ENCODE results near the gene AGPS.

Gene AGPS

DNA sequence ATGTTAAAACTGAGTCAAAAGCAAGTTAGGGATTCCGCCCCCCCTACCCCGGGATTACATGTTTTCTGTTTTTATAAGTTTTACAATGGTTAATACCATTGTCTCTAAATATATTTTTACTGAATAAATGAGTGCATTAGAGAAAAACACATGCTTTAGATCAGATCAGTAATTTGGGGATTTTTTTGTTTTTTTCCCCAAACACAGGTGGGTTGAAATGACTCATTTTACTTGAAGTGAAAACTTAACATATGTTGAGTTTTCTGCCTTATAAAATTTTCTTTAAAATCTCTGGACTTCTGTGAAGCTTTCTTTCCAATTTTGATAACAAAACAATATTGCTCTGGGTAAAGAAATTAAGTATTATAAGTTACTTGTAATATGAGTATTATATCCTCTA, 114.4 kb downstream of the AGPS start:
- no peak overlapping the region for H3K4me3 ChIP-seq (ENCODE audit: insufficient read depth, low read depth, low read length, poor library complexity, severe bottlenecking)
- H3K4me1 ChIP-seq (ENCODE audit: control insufficient read depth, insufficient read depth, low read length, poor library complexity, severe bottlenecking), result no peaks in the 10 kb centered on the region
- no peaks in the 10 kb centered on the region for H3K27me3 ChIP-seq (replicated peaks; ENCODE audit: control insufficient read depth, insufficient read depth, low read length, poor library complexity, severe bottlenecking)
- no peaks in the 10 kb centered on the region for H3K9me3 ChIP-seq (ENCODE audit: control insufficient read depth, low read length)
- no peak overlapping the region for H3K27ac ChIP-seq (ENCODE audit: insufficient read depth, low read length, poor library complexity, severe bottlenecking)
- no peak for DNase-seq
- H3K36me3 ChIP-seq (ENCODE audit: control insufficient read depth, insufficient read depth, low read length), result peaks cover 3% of the 10 kb centered on the region

DNA sequence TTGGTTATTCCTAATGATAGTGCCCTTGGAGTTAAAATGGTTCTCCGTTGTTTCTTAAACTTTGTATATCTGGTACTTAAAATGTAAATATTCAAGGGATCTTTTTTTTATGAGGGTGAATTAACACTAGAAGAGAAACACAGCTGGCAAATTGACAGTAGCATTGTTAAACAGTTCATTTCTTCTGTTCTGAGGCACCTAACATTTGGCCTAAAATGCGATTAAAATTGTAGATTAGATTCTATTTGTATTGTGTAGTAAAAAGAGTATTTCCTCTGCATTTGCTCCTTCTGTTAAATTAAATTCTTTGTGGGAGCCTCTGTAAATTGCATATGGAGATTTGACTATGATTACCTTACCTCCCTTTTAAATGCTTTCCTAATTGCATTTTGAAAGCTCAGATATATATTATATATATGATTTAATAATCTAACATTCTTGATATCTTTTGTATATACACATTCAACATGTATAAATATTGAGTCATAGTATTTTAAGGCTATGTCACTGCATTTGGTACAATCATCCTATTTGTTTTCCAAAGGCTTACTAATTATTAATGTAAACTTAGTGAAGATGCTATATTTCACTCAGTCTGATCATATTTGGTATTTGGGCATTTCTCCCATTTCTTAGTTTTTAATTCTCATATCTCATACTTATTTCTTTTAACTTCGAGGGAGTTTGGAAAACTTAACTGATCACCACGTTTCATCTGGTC, 124.4 kb downstream of the AGPS start:
- no peaks in the 10 kb centered on the region for H3K9me3 ChIP-seq (ENCODE audit: control insufficient read depth, low read length)
- DNase-seq, result no peak
- no peak overlapping the region for H3K27ac ChIP-seq (ENCODE audit: insufficient read depth, low read length, poor library complexity, severe bottlenecking)
- H3K4me3 ChIP-seq (ENCODE audit: insufficient read depth, low read depth, low read length, poor library complexity, severe bottlenecking), result no peak overlapping the region
- no peaks in the 10 kb centered on the region for H3K27me3 ChIP-seq (replicated peaks; ENCODE audit: control insufficient read depth, insufficient read depth, low read length, poor library complexity, severe bottlenecking)
- H3K36me3 ChIP-seq (ENCODE audit: control insufficient read depth, insufficient read depth, low read length), result peaks cover 12% of the 10 kb centered on the region
- H3K4me1 ChIP-seq (ENCODE audit: control insufficient read depth, insufficient read depth, low read length, poor library complexity, severe bottlenecking), result no peaks in the 10 kb centered on the region

DNA sequence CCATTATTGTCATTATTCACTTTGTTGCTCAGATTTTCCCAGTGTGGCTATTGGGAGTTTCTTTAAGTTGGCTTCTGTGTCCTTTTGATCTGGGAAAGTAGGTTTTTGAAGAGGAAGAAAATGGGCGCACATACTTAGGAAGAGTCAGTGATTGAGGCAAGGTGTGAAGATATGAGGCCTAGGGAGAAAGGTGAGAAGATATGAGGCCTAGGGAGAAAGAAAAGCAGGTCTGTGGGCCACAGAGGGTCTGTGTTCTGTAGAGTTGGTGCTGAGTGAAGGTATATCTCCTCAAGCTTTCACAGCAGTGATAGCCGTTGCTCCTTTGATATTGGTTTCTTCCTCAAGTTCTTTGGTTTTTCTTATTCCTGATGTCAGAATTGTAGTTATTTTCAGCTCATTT, 126.2 kb downstream of the AGPS start:
- Histone ChIP-seq H3K27me3 (replicated peaks; ENCODE audit: control insufficient read depth, insufficient read depth, low read length, poor library complexity, severe bottlenecking) (no peaks in the 10 kb centered on the region), H3K27ac (ENCODE audit: insufficient read depth, low read length, poor library complexity, severe bottlenecking) (no peak overlapping the region), H3K9me3 (ENCODE audit: control insufficient read depth, low read length) (no peaks in the 10 kb centered on the region), H3K4me1 (ENCODE audit: control insufficient read depth, insufficient read depth, low read length, poor library complexity, severe bottlenecking) (no peaks in the 10 kb centered on the region), H3K36me3 (ENCODE audit: control insufficient read depth, insufficient read depth, low read length) (peaks cover 22% of the 10 kb centered on the region), H3K4me3 (ENCODE audit: insufficient read depth, low read depth, low read length, poor library complexity, severe bottlenecking) (no peak overlapping the region)
- DNase-seq, result no peak

DNA sequence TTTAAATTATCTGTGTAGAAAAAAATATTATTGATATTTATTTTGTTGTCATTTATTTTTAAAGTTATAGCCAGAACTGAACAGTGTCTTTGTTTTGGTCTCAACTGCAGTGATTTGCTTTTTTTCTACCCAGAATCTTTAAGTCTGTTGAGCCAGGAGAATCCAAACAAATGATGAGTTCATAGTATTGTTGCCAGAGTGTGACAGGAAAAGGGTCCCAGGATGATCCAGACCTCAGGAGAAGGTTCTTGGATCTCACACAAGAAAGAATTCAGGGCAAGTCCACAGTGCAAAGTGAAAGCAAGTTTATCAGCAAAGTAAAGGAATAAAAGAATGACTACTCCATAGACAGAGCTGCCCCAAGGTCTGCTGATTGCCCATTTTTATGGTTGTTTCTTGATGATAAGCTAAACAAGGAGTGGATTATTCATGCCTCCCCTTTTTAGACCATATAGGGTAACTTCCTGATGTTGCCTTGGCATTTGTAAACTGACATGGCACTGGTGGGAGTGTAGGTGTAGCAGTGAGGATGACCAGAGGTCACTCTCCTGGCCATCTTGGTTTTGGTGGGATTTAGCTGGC, 127.1 kb downstream of the AGPS start:
- Histone ChIP-seq H3K27me3 (replicated peaks; ENCODE audit: control insufficient read depth, insufficient read depth, low read length, poor library complexity, severe bottlenecking) (no peaks in the 10 kb centered on the region), H3K27ac (ENCODE audit: insufficient read depth, low read length, poor library complexity, severe bottlenecking) (no peak overlapping the region), H3K4me1 (ENCODE audit: control insufficient read depth, insufficient read depth, low read length, poor library complexity, severe bottlenecking) (no peaks in the 10 kb centered on the region), H3K4me3 (ENCODE audit: insufficient read depth, low read depth, low read length, poor library complexity, severe bottlenecking) (no peak overlapping the region), H3K36me3 (ENCODE audit: control insufficient read depth, insufficient read depth, low read length) (peaks cover 19% of the 10 kb centered on the region), H3K9me3 (ENCODE audit: control insufficient read depth, low read length) (no peaks in the 10 kb centered on the region)
- DNase-seq, result no peak

DNA sequence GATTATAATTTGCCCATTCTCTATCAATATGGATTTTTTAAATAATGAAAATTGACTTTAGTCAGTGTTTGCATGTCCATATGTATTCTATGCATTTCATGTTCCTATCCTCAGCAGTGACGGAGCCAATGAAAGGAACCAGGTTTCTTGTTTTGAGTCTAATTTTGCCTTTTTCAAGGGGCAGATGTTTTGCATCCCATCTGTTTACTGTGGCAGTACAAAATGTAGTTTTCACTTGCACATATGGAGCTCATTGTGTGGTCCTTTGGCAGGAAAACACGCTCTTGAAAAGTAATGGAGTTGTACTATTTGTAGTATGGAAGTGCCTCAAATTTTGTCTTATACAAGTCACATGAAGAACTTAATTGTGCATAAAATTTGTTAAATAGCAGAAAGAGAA, 127.8 kb downstream of the AGPS start:
- DNase-seq, result no peak
- H3K27ac ChIP-seq (ENCODE audit: insufficient read depth, low read length, poor library complexity, severe bottlenecking), result no peak overlapping the region

DNA sequence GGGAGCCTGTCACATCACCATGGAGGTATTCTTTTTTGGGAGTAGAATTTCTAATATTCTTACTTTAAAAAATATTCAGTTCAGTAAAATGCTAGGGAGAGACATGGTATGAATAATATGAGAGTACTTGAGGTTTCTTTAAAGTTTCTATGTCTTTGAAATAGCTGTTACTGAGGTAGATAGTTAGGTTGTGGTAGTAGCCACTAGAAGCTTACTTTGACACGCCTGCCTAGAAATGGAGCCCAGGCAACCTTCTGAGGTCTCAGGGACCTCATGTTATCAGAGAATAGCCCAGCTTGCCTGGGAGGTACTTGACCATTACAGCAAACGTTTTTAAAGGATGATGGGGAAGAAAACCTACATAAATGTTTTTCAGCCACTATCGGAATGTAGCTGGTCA, 131.2 kb downstream of the AGPS start:
- no peak for DNase-seq
- Histone ChIP-seq H3K9me3 (ENCODE audit: control insufficient read depth, low read length) (no peaks in the 10 kb centered on the region), H3K27ac (ENCODE audit: insufficient read depth, low read length, poor library complexity, severe bottlenecking) (no peak overlapping the region), H3K4me1 (ENCODE audit: control insufficient read depth, insufficient read depth, low read length, poor library complexity, severe bottlenecking) (no peaks in the 10 kb centered on the region), H3K27me3 (replicated peaks; ENCODE audit: control insufficient read depth, insufficient read depth, low read length, poor library complexity, severe bottlenecking) (no peaks in the 10 kb centered on the region), H3K4me3 (ENCODE audit: insufficient read depth, low read depth, low read length, poor library complexity, severe bottlenecking) (no peak overlapping the region), H3K36me3 (ENCODE audit: control insufficient read depth, insufficient read depth, low read length) (peaks cover 13% of the 10 kb centered on the region)

More for the DNA sequence above, 127.8 kb downstream of the AGPS start:
- no peak overlapping the region for H3K4me3 ChIP-seq (ENCODE audit: insufficient read depth, low read depth, low read length, poor library complexity, severe bottlenecking)
- H3K4me1 ChIP-seq (ENCODE audit: control insufficient read depth, insufficient read depth, low read length, poor library complexity, severe bottlenecking), result no peaks in the 10 kb centered on the region
- peaks cover 16% of the 10 kb centered on the region for H3K36me3 ChIP-seq (ENCODE audit: control insufficient read depth, insufficient read depth, low read length)
- H3K27me3 ChIP-seq (replicated peaks; ENCODE audit: control insufficient read depth, insufficient read depth, low read length, poor library complexity, severe bottlenecking), result no peaks in the 10 kb centered on the region
- no peaks in the 10 kb centered on the region for H3K9me3 ChIP-seq (ENCODE audit: control insufficient read depth, low read length)

DNA sequence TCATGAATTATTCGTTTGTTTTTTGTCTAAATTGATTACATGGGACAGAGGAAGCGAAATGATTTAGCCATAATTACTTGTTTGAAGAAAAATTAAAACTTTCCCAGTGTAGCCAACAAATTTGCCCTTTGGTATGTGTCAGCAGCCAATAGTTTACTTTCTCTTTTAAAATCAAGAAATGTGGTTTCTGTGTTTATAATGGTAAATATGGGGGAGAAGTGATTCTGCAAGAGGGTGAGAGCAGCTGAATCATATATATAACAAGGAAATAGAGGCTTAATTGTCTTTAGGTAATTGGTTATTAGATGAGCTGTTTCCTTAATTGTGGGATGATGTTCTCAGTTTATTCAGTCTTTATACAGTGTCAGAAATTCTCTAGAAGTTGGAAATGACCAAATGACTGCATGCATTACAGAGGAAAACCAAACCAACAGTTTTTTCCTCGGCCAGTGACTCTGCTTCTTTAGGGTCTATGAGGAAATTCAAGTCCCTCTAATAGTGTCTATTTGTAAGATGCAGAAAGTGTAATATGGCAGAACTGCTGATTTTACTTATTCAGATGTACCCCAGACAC, 132.9 kb downstream of the AGPS start:
- Histone ChIP-seq H3K4me1 (ENCODE audit: control insufficient read depth, insufficient read depth, low read length, poor library complexity, severe bottlenecking) (no peaks in the 10 kb centered on the region), H3K36me3 (ENCODE audit: control insufficient read depth, insufficient read depth, low read length) (peaks cover 13% of the 10 kb centered on the region), H3K9me3 (ENCODE audit: control insufficient read depth, low read length) (no peaks in the 10 kb centered on the region), H3K4me3 (ENCODE audit: insufficient read depth, low read depth, low read length, poor library complexity, severe bottlenecking) (no peak overlapping the region), H3K27me3 (replicated peaks; ENCODE audit: control insufficient read depth, insufficient read depth, low read length, poor library complexity, severe bottlenecking) (no peaks in the 10 kb centered on the region), H3K27ac (ENCODE audit: insufficient read depth, low read length, poor library complexity, severe bottlenecking) (no peak overlapping the region)
- DNase-seq, result no peak

DNA sequence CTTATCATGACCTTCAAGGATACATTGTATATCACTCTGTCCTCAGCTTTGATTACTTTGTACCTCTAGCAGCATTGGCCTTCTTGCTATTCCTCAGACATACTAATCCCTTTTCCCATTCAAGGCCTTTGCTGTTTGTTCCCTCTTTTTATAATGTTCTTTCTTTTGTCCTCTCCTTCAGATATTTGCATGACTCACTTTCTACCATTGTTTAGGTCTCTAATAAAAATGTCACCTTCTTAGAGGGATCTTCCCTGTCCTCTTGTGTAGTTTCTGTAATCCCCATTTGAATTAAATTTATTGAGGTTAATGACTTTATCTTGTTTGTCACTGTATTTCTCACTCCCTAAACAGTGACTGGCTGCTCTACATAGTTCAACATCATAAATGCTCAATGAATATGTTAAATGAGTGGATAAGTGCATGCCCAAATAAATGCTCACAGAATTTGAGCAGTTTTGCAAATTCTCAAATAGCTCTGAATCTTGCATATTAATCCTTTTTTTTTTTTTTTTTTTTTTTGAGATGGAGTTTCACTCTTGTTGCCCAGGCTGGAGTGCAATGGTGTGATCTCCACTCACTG, 135.9 kb downstream of the AGPS start:
- no peaks in the 10 kb centered on the region for H3K27me3 ChIP-seq (replicated peaks; ENCODE audit: control insufficient read depth, insufficient read depth, low read length, poor library complexity, severe bottlenecking)
- no peaks in the 10 kb centered on the region for H3K4me1 ChIP-seq (ENCODE audit: control insufficient read depth, insufficient read depth, low read length, poor library complexity, severe bottlenecking)
- DNase-seq, result no peak
- H3K27ac ChIP-seq (ENCODE audit: insufficient read depth, low read length, poor library complexity, severe bottlenecking), result no peak overlapping the region
- no peaks in the 10 kb centered on the region for H3K36me3 ChIP-seq (ENCODE audit: control insufficient read depth, insufficient read depth, low read length)
- H3K9me3 ChIP-seq (ENCODE audit: control insufficient read depth, low read length), result no peaks in the 10 kb centered on the region
- H3K4me3 ChIP-seq (ENCODE audit: insufficient read depth, low read depth, low read length, poor library complexity, severe bottlenecking), result no peak overlapping the region

DNA sequence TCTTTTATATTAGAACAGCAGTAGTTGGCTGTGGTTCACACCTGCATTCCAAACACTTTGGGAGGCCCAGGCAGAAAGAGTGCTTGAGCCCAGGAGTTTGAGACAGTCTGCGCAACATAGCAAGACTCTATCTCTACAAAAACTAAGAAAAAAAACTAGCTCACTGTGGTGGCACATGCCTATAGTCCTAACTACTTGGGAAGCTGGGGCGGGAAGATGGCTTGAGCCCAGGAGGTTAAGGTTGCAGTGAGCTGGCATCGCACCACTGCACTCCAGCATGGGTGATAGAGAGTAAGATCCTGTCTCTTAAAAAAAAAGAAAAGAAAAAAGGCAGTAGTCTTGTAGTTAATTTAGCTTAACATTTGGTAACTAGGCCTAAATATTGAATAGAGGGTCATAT, 136.6 kb downstream of the AGPS start:
- DNase-seq, result no peak
- Histone ChIP-seq H3K9me3 (ENCODE audit: control insufficient read depth, low read length) (no peaks in the 10 kb centered on the region), H3K4me1 (ENCODE audit: control insufficient read depth, insufficient read depth, low read length, poor library complexity, severe bottlenecking) (no peaks in the 10 kb centered on the region), H3K27me3 (replicated peaks; ENCODE audit: control insufficient read depth, insufficient read depth, low read length, poor library complexity, severe bottlenecking) (no peaks in the 10 kb centered on the region), H3K27ac (ENCODE audit: insufficient read depth, low read length, poor library complexity, severe bottlenecking) (no peak overlapping the region), H3K36me3 (ENCODE audit: control insufficient read depth, insufficient read depth, low read length) (no peaks in the 10 kb centered on the region), H3K4me3 (ENCODE audit: insufficient read depth, low read depth, low read length, poor library complexity, severe bottlenecking) (no peak overlapping the region)

DNA sequence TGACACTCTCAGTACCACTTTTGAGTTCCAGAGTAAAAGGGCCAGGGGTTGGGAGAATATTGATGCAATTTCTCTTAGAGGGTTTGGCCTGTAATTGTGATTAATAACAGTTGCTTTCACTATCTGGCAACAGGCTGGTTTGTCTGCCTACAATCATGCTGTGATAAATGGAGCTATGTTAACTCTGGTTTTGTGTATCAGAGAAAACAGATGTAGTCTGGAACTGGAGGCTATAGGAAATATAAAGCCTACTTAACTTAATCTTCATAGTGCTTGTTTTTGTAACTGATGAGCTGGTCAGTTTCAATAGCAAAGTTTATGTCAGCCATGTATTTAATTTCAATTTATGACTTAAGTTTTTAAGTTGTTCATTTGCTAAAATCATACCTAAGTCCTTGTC, 138.0 kb downstream of the AGPS start:
- Histone ChIP-seq H3K9me3 (ENCODE audit: control insufficient read depth, low read length) (no peaks in the 10 kb centered on the region), H3K4me1 (ENCODE audit: control insufficient read depth, insufficient read depth, low read length, poor library complexity, severe bottlenecking) (no peaks in the 10 kb centered on the region), H3K27ac (ENCODE audit: insufficient read depth, low read length, poor library complexity, severe bottlenecking) (no peak overlapping the region), H3K27me3 (replicated peaks; ENCODE audit: control insufficient read depth, insufficient read depth, low read length, poor library complexity, severe bottlenecking) (no peaks in the 10 kb centered on the region), H3K36me3 (ENCODE audit: control insufficient read depth, insufficient read depth, low read length) (no peaks in the 10 kb centered on the region), H3K4me3 (ENCODE audit: insufficient read depth, low read depth, low read length, poor library complexity, severe bottlenecking) (no peak overlapping the region)
- DNase-seq, result no peak
